Iris pigment epithelial cell (primary cell): ENCODE data around the gene C1orf35.
A peak's percentile ranks its signal among the peaks of the same experiment; 100 is the strongest.

Source experiments
- DNase-seq: peaks from one replicate; pipeline ENCODE4 v3.0.0-alpha.2; 2011; ENCODE audit warnings: low read depth

The C1orf35 gene

GRCh38 chr1:228102791-228103620 lies at the start of gene C1orf35:
Gene C1orf35 (minus strand): TSS chr1:228103325. CDS start chr1:228103227, 98 bp downstream.
- DNase-seq = peak; percentile 89

- DNase-seq = no peak
Observed at GRCh38 chr1:228152918-228153258, 49.8 kb upstream of the C1orf35 start.

GRCh38 chr1:228152097-228152917 lies 49.2 kb upstream of the C1orf35 start:
- DNase-seq = no peak

- DNase-seq = no peak
Observed at GRCh38 chr1:228151180-228151925, 48.2 kb upstream of the C1orf35 start.

- DNase-seq = peak; percentile 55
Observed at GRCh38 chr1:228150461-228151179, 47.5 kb upstream of the C1orf35 start.

- DNase-seq = no peak
Observed at GRCh38 chr1:228150120-228150460, 47.0 kb upstream of the C1orf35 start.

GRCh38 chr1:228149406-228150119 lies 46.4 kb upstream of the C1orf35 start, which contains the start of gene GJC2:
Gene GJC2 (plus strand): TSS chr1:228149930. CDS start chr1:228157759, 7,829 bp downstream.
- DNase-seq = no peak

- DNase-seq = no peak
Observed at GRCh38 chr1:228148935-228149405, 45.8 kb upstream of the C1orf35 start.

GRCh38 chr1:228148196-228148861 lies 45.2 kb upstream of the C1orf35 start:
- no peak for DNase-seq

GRCh38 chr1:228147768-228148167 lies 44.6 kb upstream of the C1orf35 start:
- DNase-seq = no peak

- no peak for DNase-seq
Observed at GRCh38 chr1:228147151-228147693, 44.1 kb upstream of the C1orf35 start.

GRCh38 chr1:228146417-228147150 lies 43.5 kb upstream of the C1orf35 start:
- no peak for DNase-seq

GRCh38 chr1:228145463-228146416 lies 42.6 kb upstream of the C1orf35 start:
- no peak for DNase-seq

- DNase-seq = no peak
Observed at GRCh38 chr1:228144993-228145343, 41.8 kb upstream of the C1orf35 start.

- DNase-seq = no peak
Observed at GRCh38 chr1:228144193-228144992, 41.3 kb upstream of the C1orf35 start.

GRCh38 chr1:228143480-228144192 lies 40.5 kb upstream of the C1orf35 start:
- no peak for DNase-seq

- no peak for DNase-seq
Observed at GRCh38 chr1:228142701-228143136, 39.6 kb upstream of the C1orf35 start.
